HG02970 (cell line): ENCODE measurements around the gene DTX4.
A peak's percentile ranks its signal among the peaks of the same experiment; 100 is the strongest.
"Not testable (repeated sequence)": the region's sequence is repeated elsewhere in the genome, so short reads cannot be mapped to it uniquely, and the experiment has no call there.

Experiments
- ATAC-seq: cut with Tn5 transposase; IDR thresholded peaks from one replicate; pipeline ENCODE4 v1.9.1; 2021; ENCODE audit warnings: mild to moderate bottlenecking, moderate library complexity, moderate number of reproducible peaks; ENCODE audit not compliant: unreplicated experiment, low FRiP score

DTX4 gene

GRCh38 chr11:59171508-59172322, at the start of gene DTX4:
TSS of gene DTX4 (plus strand) at chr11:59172132. CDS start at chr11:59172596, 464 bp downstream.
- peak; percentile 74 for ATAC-seq

DNA sequence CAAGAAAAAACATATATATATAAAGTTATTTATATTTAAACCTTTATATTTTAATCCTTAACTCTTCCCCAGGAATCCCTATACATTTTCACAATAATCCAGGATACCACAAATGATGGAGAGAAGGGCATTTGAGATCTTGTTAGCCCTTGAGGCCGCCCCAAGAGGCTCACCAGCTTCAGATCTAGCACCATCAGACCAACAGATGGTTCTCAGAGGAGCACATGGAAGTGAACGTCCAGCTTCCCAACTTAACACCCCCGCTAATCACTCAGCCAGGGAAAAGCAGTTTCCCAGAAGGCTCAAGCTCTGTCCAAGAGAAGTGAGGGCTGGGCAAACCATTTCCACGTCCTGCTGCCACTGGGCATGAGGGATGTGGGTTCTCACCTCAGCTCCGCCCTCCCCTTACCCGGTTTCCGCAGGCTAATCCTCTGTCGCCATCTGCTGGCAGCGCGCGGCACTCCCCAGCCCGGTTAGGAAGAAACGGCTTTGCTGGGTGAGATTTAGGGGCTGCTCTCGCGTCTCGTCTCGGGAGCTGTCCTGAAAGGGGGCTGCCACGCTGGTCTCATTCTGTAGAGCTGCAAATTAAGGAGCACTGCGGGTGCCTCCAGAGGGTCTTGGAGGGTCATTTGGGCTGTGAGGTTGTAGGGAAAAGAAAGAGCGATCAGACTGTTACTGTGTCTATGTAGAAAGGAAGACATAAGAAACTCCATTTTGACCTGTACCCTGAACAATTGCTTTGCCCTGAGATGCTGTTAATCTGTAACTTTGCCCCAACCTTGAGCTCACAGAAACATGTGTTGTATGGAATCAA, 36.1 kb upstream of the DTX4 start:
- ATAC-seq, result peak; percentile 92

DNA sequence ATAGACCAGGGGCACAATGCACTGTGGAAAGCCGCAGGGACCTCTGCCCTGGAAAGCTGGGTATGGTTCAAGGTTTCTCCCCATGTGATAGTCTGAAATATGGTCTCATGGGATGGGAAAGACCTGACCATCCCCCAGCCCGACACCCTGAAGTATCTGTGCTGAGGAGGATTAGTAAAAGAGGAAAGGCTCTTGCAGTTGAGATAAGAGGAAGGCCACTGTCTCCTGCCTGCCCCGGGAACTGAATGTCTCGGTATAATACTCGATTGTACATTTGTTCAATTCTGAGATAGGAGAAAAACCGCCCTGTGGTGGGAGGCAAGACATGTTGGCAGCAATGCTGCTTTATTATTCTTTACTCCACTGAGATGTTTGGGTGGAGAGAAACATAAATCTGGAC, 35.4 kb upstream of the DTX4 start:
- not testable (repeated sequence) for ATAC-seq

GRCh38 chr11:59137190-59137589, 34.7 kb upstream of the DTX4 start:
- no peak for ATAC-seq

GRCh38 chr11:59138643-59139042, 33.3 kb upstream of the DTX4 start:
- ATAC-seq, result no peak

- no peak for ATAC-seq
These were observed 30.7 kb upstream of the DTX4 start for GRCh38 chr11:59141191-59141590.

- no peak for ATAC-seq
These were observed 30.1 kb upstream of the DTX4 start for GRCh38 chr11:59141673-59142460.

DNA sequence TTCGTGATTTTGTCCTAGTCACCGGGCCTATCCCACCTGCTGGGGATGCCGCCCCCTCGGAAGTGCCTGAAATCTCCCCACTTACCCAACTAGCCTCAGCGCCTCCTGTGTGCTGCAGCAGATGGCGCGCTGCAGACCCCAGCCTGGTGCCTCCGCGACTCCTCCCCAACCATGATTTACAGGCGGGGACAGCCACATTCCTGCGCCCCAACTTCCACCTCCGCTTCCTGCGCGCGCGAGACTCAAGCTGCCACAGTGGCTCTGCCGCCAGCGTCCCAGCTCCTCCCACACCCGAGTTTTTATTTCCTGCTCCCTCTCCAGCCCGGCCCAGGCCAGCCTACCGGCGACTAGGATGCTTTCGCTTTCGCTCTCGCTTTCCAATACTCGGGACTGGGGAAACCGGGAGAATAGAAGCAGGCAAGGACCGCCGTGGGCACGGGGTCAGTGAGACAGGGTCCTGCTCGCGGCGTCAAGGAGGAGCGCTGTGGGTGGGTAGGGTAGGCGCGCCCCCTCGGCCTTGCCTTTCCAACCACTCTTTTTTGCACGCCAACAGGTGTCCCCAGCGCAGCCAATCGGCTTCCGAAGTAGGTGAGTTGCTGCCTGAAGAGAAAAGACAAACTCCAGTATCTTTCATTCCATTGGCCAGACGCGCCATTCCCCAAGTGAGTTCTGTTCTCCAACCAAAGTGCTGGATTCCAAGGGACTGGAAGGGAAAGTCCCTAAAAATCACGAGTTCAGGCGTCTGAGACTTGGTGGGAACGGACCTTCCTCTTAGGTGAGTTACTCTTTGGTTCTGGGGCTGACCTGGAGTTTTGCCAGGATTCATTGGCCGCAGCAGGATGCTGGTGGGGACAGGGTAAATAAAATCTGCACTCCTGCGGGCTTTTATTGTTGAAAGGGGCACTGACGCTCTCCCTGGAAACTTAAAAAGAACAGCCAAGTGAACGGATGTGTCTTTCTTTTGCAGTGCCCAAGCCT, 29.1 kb upstream of the DTX4 start, which contains the start of gene FAM111A:
TSS of gene FAM111A (plus strand) at position 327 of the 978 bp plus-strand sequence. CDS start 6,017 bp downstream, outside the sequence.
- ATAC-seq, result peak; percentile 59

DNA sequence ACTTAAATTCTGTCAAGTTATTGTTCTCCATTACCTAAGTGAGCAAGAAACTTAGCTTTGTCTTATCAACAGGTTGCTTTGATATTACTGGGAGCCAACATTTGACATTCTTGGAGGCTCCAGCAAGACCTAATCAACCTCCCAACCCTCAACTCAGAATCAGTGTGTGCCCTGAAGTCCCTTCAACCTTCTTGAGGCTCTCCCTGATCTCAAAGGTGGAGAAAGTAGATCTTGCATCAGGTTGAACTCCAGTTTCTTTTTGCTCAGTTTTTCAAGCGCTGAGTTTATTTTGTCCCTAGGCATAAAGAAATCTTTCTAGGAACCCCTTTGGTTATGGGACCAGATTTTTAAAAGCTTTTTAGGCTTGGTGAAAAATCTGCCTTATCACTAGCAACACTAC, 27.8 kb upstream of the DTX4 start:
- no peak for ATAC-seq

DNA sequence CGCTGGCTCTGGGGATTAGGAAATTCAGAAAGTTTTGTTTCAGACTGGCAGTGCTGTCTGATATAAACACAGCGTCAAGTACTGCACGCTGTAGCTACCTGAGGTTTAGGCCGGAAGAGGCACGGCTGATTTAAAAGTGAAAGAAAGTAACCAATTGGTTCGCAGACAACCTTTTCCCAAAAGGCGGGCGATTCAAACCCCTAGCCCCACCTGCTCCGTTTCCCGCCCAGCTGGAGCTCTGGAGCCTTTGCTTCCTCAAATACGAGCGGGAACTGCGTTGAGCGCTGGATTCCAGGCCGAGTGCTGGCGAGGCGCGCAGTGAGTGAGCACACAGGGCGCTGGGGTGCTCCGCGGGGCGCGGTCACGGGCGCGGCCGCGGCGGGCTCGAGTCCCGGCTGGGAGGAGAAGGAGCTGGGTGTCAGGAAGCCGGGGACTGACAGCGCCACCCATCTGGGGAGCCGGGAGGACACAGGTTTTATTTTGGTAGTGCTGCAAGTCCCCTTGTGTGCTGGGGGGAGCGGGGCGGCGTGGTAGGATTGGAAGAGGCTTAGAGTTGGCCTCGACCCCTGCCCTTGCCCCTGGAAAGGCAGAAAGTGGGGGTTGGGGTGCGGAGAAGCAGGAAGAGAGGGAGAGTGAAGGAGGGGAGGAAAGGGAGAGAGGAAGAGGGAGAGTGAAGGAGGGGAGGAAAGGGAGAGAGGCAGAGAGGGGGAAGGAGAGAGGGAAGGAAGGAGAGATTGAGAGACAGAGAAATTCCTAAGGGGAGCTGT, 27.2 kb upstream of the DTX4 start:
- ATAC-seq, result peak; percentile 53

- ATAC-seq, result no peak
These were observed 26.4 kb upstream of the DTX4 start for GRCh38 chr11:59145534-59145933.

- ATAC-seq, result no peak
These were observed 20.2 kb upstream of the DTX4 start for GRCh38 chr11:59151761-59152160.

DNA sequence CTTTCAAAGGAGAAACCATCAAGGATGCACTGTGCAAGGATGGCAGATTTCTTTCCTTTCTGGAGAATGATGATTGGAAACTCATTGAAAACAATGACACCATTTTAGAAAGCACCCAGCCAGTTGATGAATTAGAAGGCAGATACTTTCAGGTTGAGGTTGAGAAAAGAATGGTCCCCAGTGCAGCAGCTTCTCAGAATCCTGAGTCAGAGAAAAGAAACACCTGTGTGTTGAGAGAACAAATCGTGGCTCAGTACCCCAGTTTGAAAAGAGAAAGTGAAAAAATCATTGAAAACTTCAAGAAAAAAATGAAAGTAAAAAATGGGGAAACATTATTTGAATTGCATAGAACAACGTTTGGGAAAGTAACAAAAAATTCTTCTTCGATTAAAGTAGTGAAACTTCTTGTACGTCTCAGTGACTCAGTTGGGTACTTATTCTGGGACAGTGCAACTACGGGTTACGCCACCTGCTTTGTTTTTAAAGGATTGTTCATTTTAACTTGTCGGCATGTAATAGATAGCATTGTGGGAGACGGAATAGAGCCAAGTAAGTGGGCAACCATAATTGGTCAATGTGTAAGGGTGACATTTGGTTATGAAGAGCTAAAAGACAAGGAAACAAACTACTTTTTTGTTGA, 19.5 kb upstream of the DTX4 start:
- ATAC-seq, result peak; percentile 57

DNA sequence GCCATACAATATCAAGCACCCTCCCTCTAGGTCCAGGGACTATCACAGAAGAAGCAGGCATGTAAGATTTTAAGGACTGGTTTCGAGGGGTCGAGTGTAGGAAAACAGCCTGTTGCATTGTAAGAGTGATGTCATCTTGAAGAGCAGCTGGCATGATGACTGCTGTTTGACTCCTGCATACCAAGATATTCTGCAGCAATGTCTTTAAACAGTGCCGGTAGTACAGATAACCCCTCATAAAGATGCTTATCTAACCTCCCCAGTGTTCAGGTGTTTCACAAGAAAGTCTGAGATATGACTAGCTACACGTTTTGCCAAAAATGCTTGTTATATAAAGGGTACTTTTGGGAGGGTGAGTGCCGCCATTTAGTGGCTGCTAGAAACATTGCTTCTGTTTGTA, 17.3 kb upstream of the DTX4 start:
- ATAC-seq, result no peak

DNA sequence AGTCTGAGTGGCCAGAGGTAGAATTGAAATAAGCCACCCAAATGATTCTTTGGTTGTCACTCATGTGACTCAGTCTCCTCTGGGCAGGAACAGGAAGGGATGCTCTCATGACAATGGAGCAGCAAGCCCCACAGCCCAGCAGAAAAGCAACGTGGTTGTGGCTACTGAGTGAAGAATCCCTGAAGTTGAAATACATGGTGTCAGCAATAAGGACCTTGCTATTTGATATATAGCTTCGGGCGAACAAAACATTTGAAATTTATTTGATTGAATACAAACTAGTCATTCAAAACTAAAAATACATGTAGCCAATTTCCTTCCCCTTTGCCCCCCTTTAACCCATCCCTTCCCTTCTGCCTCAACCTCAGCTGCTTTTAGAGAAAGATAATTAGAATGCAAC, 14.5 kb upstream of the DTX4 start:
- ATAC-seq, result no peak

- peak; percentile 74 for ATAC-seq
These were observed 13.5 kb upstream of the DTX4 start for GRCh38 chr11:59158206-59159068.

- ATAC-seq, result no peak
These were observed 7.9 kb upstream of the DTX4 start for GRCh38 chr11:59164028-59164427.
